CD4-positive, alpha-beta memory T cell (primary cell): Measurements from ENCODE around the gene PTPRG. TPM values are rescaled to one million over a fixed set of nuclear protein-coding genes. Genes with fewer than 3 reads are reported as not detected.

Source experiments
- CTCF ChIA-PET: fragments of 350-600 bp; sonication (Branson Sonifier 250); formaldehyde crosslinking; loops from one replicate; lab custom pipeline; 2021; ENCODE audit warnings: inconsistent platforms; ENCODE audit not compliant: partially characterized antibody; lab: Charles Lee
- POLR2A ChIA-PET: fragments of 350-600 bp; sonication (Branson Sonifier 250); formaldehyde crosslinking; loops from one replicate; lab custom pipeline; 2021; ENCODE audit not compliant: partially characterized antibody; lab: Charles Lee
- DNase-seq, 5 donors: peaks; one replicate each; pipeline versions ENCODE4 v3.0.0 to v3.0.0-alpha.2; 2020 to 2022; ENCODE audit warnings: mixed read lengths in 1 of 5
- H3K27ac ChIP-seq: one replicate; pipeline ENCODE4 v1.7.0; 2013; ENCODE audit warnings: low read depth, low read length
- H3K27me3 ChIP-seq: 2 replicates; pipeline ENCODE4 v1.7.0; 2013; ENCODE audit warnings: mild to moderate bottlenecking, low read length, moderate library complexity; ENCODE audit not compliant: insufficient read depth
- H3K36me3 ChIP-seq: 2 replicates; pipeline ENCODE4 v1.7.0; 2013; ENCODE audit warnings: mild to moderate bottlenecking, low read length, moderate library complexity; ENCODE audit not compliant: insufficient read depth
- H3K4me1 ChIP-seq: 2 replicates; pipeline ENCODE4 v1.7.0; 2013; ENCODE audit warnings: mild to moderate bottlenecking, low read length, moderate library complexity; ENCODE audit not compliant: insufficient read depth
- H3K4me3 ChIP-seq, 2 donors: one replicate each; pipeline ENCODE4 v1.7.0; 2013; ENCODE audit warnings: low read length in 2 of 2, mild to moderate bottlenecking in 1 of 2
- H3K9me3 ChIP-seq, 2 donors: one replicate each; pipeline ENCODE4 v1.7.0; 2013; ENCODE audit warnings: low read length in 2 of 2, control low read depth in 1 of 2; ENCODE audit not compliant: control insufficient read depth in 1 of 2
- H3K27ac Mint-ChIP-seq, 7 donors: one replicate each; pipeline ENCODE4 v1.8.0; 2020 to 2021; ENCODE audit warnings: mixed read lengths in 7 of 7, mild to moderate bottlenecking in 6 of 7, inconsistent platforms in 3 of 7, moderate library complexity in 3 of 7
- H3K27me3 Mint-ChIP-seq, 2 donors: one replicate each; pipeline ENCODE4 v1.8.0; 2020 to 2021; ENCODE audit warnings: mixed read lengths in 2 of 2
- H3K36me3 Mint-ChIP-seq, 2 donors: one replicate each; pipeline ENCODE4 v1.8.0; 2020 to 2021; ENCODE audit warnings: mixed read lengths in 2 of 2, inconsistent platforms in 1 of 2, mild to moderate bottlenecking in 1 of 2
- H3K4me1 Mint-ChIP-seq, 4 donors: one replicate each; pipeline ENCODE4 v1.8.0; 2020 to 2021; ENCODE audit warnings: mixed read lengths in 4 of 4, mild to moderate bottlenecking in 1 of 4
- H3K4me3 Mint-ChIP-seq, 8 donors: one replicate each; pipeline ENCODE4 v1.8.0; 2020 to 2021; ENCODE audit warnings: mixed read lengths in 8 of 8, mild to moderate bottlenecking in 7 of 8, moderate library complexity in 6 of 8, inconsistent platforms in 3 of 8
- H3K9me3 Mint-ChIP-seq, 8 donors: one replicate each; pipeline ENCODE4 v1.8.0; 2020 to 2021; ENCODE audit warnings: mixed read lengths in 8 of 8, mild to moderate bottlenecking in 5 of 8, inconsistent platforms in 3 of 8, moderate library complexity in 1 of 8
- intact Hi-C: fragments of 100-400 bp; cut with micrococcal nuclease; formaldehyde crosslinking; loops from one replicate; pipeline ENCODE4 v1.15.1; 2023
- polyA plus RNA-seq, 2 donors: library from polyadenylated mRNA; unstranded; fragments of 300-500 nt; fragmentation: Illumina TruSeq; gene quantifications; one replicate each; pipeline ENCODE4 v1.2.3, GENCODE V29; 2021
- total RNA-seq, 2 experiments: library from RNA; stranded (reverse); gene quantifications; one replicate each; pipeline ENCODE4 v1.2.3, GENCODE V29; 2021

PTPRG gene
- total and polyA plus RNA-seq, 4 experiments from 2014 or later, result not detected

- H3K4me1 Mint-ChIP-seq, result no peaks in the 10 kb centered on the region
- peaks cover 0 to 2% of the 10 kb centered on the region in 2 donors for H3K27me3 Mint-ChIP-seq
- H3K27ac Mint-ChIP-seq, result no peak overlapping the region
- Histone ChIP-seq H3K36me3 (no peaks in the 10 kb centered on the region), H3K27me3 (no peaks in the 10 kb centered on the region), H3K4me3 (no peak overlapping the region), H3K4me1 (no peaks in the 10 kb centered on the region), H3K9me3 (no peaks in the 10 kb centered on the region), H3K27ac (no peak overlapping the region)
- H3K4me3 Mint-ChIP-seq, result no peak overlapping the region
- H3K36me3 Mint-ChIP-seq, result no peaks in the 10 kb centered on the region
- peaks cover 0 to 5% (median 4%) of the 10 kb centered on the region in 8 donors for H3K9me3 Mint-ChIP-seq
- DNase-seq, result no peak
- ChIA-PET POLR2A (no interaction called here), CTCF (no interaction called here)
- intact Hi-C loops, result no loop called here
Measured at GRCh38 chr3:61578667-61579367, 17.4 kb downstream of the PTPRG start.

GRCh38 chr3:61579685-61580084 lies 18.3 kb downstream of the PTPRG start:
- Histone ChIP-seq H3K27me3 (no peaks in the 10 kb centered on the region), H3K27ac (no peak overlapping the region), H3K4me1 (no peaks in the 10 kb centered on the region), H3K36me3 (no peaks in the 10 kb centered on the region), H3K4me3 (no peak overlapping the region), H3K9me3 (no peaks in the 10 kb centered on the region)
- POLR2A ChIA-PET, result no interaction called here
- CTCF ChIA-PET, result interaction anchor here (0.6 kb wide), 1 partner anchor 184 kb away, joined by 3 read pairs; no protein-coding TSS in a partner anchor
- peaks cover 0 to 5% (median 3%) of the 10 kb centered on the region in 8 donors for H3K9me3 Mint-ChIP-seq
- no peak overlapping the region for H3K27ac Mint-ChIP-seq
- no peak overlapping the region for H3K4me3 Mint-ChIP-seq
- no peaks in the 10 kb centered on the region for H3K4me1 Mint-ChIP-seq
- DNase-seq, result no peak
- no peaks in the 10 kb centered on the region for H3K36me3 Mint-ChIP-seq
- intact Hi-C loops, result no loop called here
- H3K27me3 Mint-ChIP-seq, result peaks cover 0 to 2% of the 10 kb centered on the region in 2 donors

DNA sequence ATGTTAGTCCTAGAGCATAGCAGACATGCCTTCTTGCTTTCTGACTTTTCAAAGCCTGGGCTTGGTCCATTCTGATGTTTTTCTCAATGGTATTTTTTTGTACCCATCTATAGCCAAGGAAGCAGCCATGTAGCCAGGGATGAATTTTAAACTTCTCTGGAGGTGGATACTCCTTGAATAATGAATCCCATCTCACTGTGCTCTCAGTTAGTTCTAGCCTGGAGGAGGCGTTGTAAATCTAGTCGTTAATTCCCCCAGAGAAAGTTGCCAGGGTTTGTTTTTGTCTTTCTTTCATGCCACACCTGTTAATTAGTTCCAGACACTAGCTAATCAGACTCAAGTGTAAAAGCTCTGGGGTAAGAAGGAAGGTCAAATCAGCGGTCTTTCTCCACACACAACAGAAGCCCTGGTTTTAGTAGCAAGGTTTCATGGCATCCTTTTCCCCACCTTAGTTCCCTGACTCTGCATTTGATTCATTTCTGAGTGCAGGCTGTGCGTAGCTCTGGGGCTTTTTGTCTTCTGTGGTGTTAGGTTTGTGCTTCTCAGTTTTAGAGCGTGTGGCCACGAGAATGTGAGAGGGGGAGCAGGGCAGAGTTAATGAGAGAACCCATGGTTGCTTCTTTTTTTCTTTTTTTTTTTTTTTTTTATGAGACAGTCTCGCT lies 19.7 kb downstream of the PTPRG start:
- no peak overlapping the region for H3K4me3 Mint-ChIP-seq

GRCh38 chr3:61582287-61582686 lies 20.9 kb downstream of the PTPRG start:
- no peaks in the 10 kb centered on the region for H3K27me3 Mint-ChIP-seq
- DNase-seq, result no peak
- intact Hi-C loops, result no loop called here
- no peaks in the 10 kb centered on the region for H3K36me3 Mint-ChIP-seq
- Histone ChIP-seq H3K27me3 (no peaks in the 10 kb centered on the region), H3K27ac (no peak overlapping the region), H3K4me3 (no peak overlapping the region), H3K36me3 (no peaks in the 10 kb centered on the region), H3K9me3 (no peaks in the 10 kb centered on the region), H3K4me1 (no peaks in the 10 kb centered on the region)
- ChIA-PET POLR2A (no interaction called here), CTCF (no interaction called here)
- no peak overlapping the region for H3K27ac Mint-ChIP-seq
- H3K4me1 Mint-ChIP-seq, result no peaks in the 10 kb centered on the region
- H3K9me3 Mint-ChIP-seq, result peaks cover 0 to 4% (median 1%) of the 10 kb centered on the region in 8 donors
- no peak overlapping the region for H3K4me3 Mint-ChIP-seq

More for the DNA sequence above, 19.7 kb downstream of the PTPRG start:
- Mint-ChIP-seq H3K9me3 (peaks cover 0 to 4% (median 2%) of the 10 kb centered on the region in 8 donors), H3K4me1 (no peaks in the 10 kb centered on the region), H3K27me3 (no peaks in the 10 kb centered on the region), H3K27ac (no peak overlapping the region), H3K36me3 (no peaks in the 10 kb centered on the region)
- POLR2A ChIA-PET, result no interaction called here
- Histone ChIP-seq H3K27me3 (no peaks in the 10 kb centered on the region), H3K4me1 (no peaks in the 10 kb centered on the region), H3K4me3 (no peak overlapping the region), H3K36me3 (no peaks in the 10 kb centered on the region), H3K9me3 (no peaks in the 10 kb centered on the region), H3K27ac (no peak overlapping the region)
- DNase-seq, result no peak
- intact Hi-C loops, result no loop called here
- CTCF ChIA-PET, result no interaction called here

DNA sequence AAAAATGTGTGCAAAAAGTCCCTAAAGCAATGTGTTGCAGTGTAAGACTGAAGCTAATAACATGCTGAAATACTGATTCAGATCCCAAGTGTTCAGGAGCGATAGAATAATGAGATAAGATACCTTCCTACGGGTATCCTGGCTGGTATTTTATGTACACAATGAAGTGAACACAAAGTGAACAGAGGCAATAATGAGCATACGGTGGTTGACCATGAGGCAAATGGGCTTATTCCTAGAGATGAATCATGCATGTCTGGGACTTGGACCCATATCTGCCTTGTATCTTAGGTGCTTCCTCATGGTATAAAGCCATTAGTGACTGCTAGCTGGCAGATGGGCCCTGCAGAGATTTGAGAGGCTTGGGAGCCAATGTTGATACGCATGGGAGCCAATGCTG lies 21.5 kb downstream of the PTPRG start:
- DNase-seq, result no peak
- no peaks in the 10 kb centered on the region for H3K4me1 Mint-ChIP-seq
- H3K27me3 ChIP-seq, result no peaks in the 10 kb centered on the region
- ChIA-PET CTCF (no interaction called here), POLR2A (no interaction called here)
- no peak overlapping the region for H3K4me3 Mint-ChIP-seq
- no peaks in the 10 kb centered on the region for H3K36me3 ChIP-seq
- H3K27ac Mint-ChIP-seq, result no peak overlapping the region
- no peaks in the 10 kb centered on the region for H3K9me3 ChIP-seq
- no peaks in the 10 kb centered on the region for H3K4me1 ChIP-seq
- H3K36me3 Mint-ChIP-seq, result no peaks in the 10 kb centered on the region
- H3K4me3 ChIP-seq, result no peak overlapping the region
- H3K9me3 Mint-ChIP-seq, result peaks cover 0 to 4% (median under 1%) of the 10 kb centered on the region in 8 donors
- intact Hi-C loops, result no loop called here
- no peak overlapping the region for H3K27ac ChIP-seq
- H3K27me3 Mint-ChIP-seq, result no peaks in the 10 kb centered on the region

DNA sequence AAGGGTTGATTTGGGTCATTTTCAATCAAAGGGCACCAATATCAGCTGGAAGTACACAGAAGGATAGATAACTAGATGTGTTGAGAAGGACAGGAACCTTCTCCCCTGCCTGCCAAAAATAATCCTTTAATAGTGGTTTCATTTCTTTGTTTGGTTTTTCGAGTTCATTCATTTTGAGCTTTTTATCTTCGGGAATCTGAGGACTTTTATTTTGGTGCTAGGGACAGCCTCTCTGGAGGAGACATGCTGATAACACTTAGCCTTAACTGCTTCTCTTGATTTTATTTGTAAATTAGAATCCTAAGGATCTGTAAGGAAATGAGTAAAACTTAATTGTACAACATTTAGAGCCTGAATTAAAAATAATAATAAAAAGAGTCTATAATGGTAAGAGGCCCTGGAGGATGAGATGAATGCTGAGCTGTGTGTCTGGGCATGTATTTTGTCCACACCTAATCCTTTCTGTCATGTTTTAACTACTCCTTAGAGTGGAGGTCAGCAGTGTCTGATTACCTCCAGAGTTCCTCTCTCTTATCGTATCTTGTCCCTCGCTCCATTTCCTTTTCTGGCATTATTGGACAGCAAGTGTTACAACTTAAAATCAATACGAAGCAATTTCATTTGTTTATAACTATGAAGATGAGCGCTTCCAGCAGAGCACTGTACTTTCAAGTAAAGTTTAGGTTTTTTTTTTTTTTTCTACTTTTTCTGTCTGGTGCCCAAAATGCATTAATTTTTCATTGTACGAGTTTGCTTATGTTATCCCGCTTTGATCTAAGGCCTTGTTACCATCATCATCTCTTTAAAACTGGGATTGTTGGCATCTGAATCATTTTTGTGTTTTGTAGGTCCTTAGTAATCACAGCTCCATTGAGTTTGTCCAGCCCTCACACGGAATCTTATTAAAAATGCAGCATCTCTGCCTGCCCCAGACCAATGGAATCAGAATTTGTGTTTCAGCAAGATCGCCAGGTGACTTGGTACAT lies 22.8 kb downstream of the PTPRG start:
- Mint-ChIP-seq H3K27ac (no peak overlapping the region), H3K9me3 (peaks cover 0 to 4% (median under 1%) of the 10 kb centered on the region in 8 donors), H3K4me1 (no peaks in the 10 kb centered on the region), H3K4me3 (no peak overlapping the region), H3K36me3 (no peaks in the 10 kb centered on the region), H3K27me3 (no peaks in the 10 kb centered on the region)
- ChIA-PET CTCF (interaction anchor here (0.8 kb wide), 1 partner anchor 9 kb away, joined by 4 read pairs; no protein-coding TSS in a partner anchor), POLR2A (no interaction called here)
- no peaks in the 10 kb centered on the region for H3K36me3 ChIP-seq
- no peak overlapping the region for H3K4me3 ChIP-seq
- no peak overlapping the region for H3K27ac ChIP-seq
- no peaks in the 10 kb centered on the region for H3K9me3 ChIP-seq
- intact Hi-C loops, result no loop called here
- no peaks in the 10 kb centered on the region for H3K27me3 ChIP-seq
- no peak for DNase-seq
- no peaks in the 10 kb centered on the region for H3K4me1 ChIP-seq

DNA sequence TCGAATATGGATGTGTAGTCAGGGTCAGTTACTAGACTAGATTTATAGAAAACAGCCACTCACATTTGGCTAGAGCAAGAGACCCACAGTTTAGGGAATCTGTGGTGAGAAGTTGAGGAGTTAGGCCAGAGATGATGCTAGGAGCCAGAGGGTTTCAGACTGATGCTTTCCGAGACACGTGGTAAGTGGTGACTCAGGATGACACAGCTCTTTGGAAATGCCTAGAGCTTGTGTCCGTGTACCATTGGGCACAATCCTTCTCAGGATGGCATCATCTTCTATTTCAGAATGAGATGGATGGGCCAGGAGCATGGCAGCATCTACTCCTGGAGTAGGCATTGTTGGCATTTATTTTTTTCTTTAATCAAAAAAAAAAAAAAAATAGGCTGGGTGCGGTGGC lies 28.5 kb downstream of the PTPRG start:
- intact Hi-C loops, result no loop called here
- Histone ChIP-seq H3K4me3 (no peak overlapping the region), H3K4me1 (no peaks in the 10 kb centered on the region), H3K27ac (no peak overlapping the region), H3K27me3 (no peaks in the 10 kb centered on the region), H3K36me3 (no peaks in the 10 kb centered on the region), H3K9me3 (no peaks in the 10 kb centered on the region)
- H3K4me3 Mint-ChIP-seq, result no peak overlapping the region
- no peaks in the 10 kb centered on the region for H3K36me3 Mint-ChIP-seq
- CTCF ChIA-PET, result no interaction called here
- no peaks in the 10 kb centered on the region for H3K4me1 Mint-ChIP-seq
- POLR2A ChIA-PET, result no interaction called here
- no peak for DNase-seq
- H3K9me3 Mint-ChIP-seq, result peaks cover 0 to 5% (median 0%) of the 10 kb centered on the region in 8 donors
- peaks cover 0 to 2% of the 10 kb centered on the region in 2 donors for H3K27me3 Mint-ChIP-seq
- H3K27ac Mint-ChIP-seq, result no peak overlapping the region
